Activated T-cell treated with anti-CD3 and anti-CD28 coated beads for 24 hours (primary cell): ENCODE data around the gene STEAP1.
"Not testable (repeated sequence)": the region's sequence is repeated elsewhere in the genome, so short reads cannot be mapped to it uniquely, and the experiment has no call there.

Source experiments
- DNase-seq: peaks from one replicate; pipeline ENCODE4 v3.0.0-alpha.2; 2020; ENCODE audit warnings: low read depth

The STEAP1 gene

GRCh38 chr7:90173127-90173844, 19.0 kb downstream of the STEAP1 start:
- DNase-seq, result no peak

- DNase-seq, result no peak
These were observed 21.4 kb downstream of the STEAP1 start for GRCh38 chr7:90175667-90176066.

GRCh38 chr7:90176195-90176594, 21.9 kb downstream of the STEAP1 start:
- DNase-seq, result no peak

- DNase-seq, result no peak
These were observed 23.9 kb downstream of the STEAP1 start for GRCh38 chr7:90178166-90178565.

GRCh38 chr7:90178679-90179278, 24.5 kb downstream of the STEAP1 start:
- DNase-seq, result peak; percentile 11

GRCh38 chr7:90180011-90180585, 25.8 kb downstream of the STEAP1 start:
- DNase-seq, result no peak

GRCh38 chr7:90180649-90181048, 26.4 kb downstream of the STEAP1 start:
- no peak for DNase-seq

GRCh38 chr7:90181485-90181884, 27.2 kb downstream of the STEAP1 start:
- no peak for DNase-seq

- not testable (repeated sequence) for DNase-seq
These were observed 32.0 kb downstream of the STEAP1 start for GRCh38 chr7:90186290-90186689.

GRCh38 chr7:90187507-90188050, 33.3 kb downstream of the STEAP1 start:
- no peak for DNase-seq

GRCh38 chr7:90188281-90188680, 34.0 kb downstream of the STEAP1 start:
- no peak for DNase-seq

GRCh38 chr7:90190995-90191394, 36.7 kb downstream of the STEAP1 start:
- DNase-seq, result no peak

GRCh38 chr7:90191648-90192047, 37.4 kb downstream of the STEAP1 start:
- no peak for DNase-seq

- DNase-seq, result no peak
These were observed 38.8 kb downstream of the STEAP1 start for GRCh38 chr7:90192876-90193750.

GRCh38 chr7:90194911-90195809, 40.9 kb downstream of the STEAP1 start:
- no peak for DNase-seq

- no peak for DNase-seq
These were observed 47.4 kb downstream of the STEAP1 start for GRCh38 chr7:90201500-90202195.

GRCh38 chr7:90207956-90208355, 53.7 kb downstream of the STEAP1 start:
- DNase-seq, result no peak

- DNase-seq, result no peak
These were observed 55.5 kb downstream of the STEAP1 start for GRCh38 chr7:90209776-90210175.

- no peak for DNase-seq
These were observed 56.2 kb downstream of the STEAP1 start for GRCh38 chr7:90210475-90210874.

- no peak for DNase-seq
These were observed 56.7 kb downstream of the STEAP1 start for GRCh38 chr7:90210981-90211380.
